A673 (cell line): ENCODE results near the gene CRACR2B. TPM values are rescaled to one million over a fixed set of nuclear protein-coding genes. Genes with fewer than 3 reads are reported as not detected.

Experiments
- BruUV-seq: library from RNA; stranded (reverse); fragments of 400-500 nt; replicated peaks from 2 replicates; lab custom pipeline; 2021; lab: Mats Ljungman, UMichigan
- CTCF ChIA-PET: fragments of 300-600 bp; sonication (Branson Sonifier 250); formaldehyde crosslinking; loops from one replicate; lab custom pipeline; 2022; ENCODE audit warnings: antibody characterized with exemption; lab: Charles Lee
- POLR2A ChIA-PET: fragments of 300-600 bp; sonication (Branson Sonifier 250); formaldehyde crosslinking; loops from one replicate; lab custom pipeline; 2022; ENCODE audit warnings: antibody characterized with exemption; ENCODE audit not compliant: low non-redundant PET; lab: Charles Lee
- DNase-seq: peaks from one replicate; pipeline ENCODE4 v3.0.0-alpha.2; 2015; ENCODE audit warnings: low spot score
- H3K27ac ChIP-seq: fragments of 200-600 bp; sonication (generic); 2 replicates; pipeline ENCODE4 v1.5.1; 2016; ENCODE audit warnings: mixed run types, low read depth, mild to moderate bottlenecking, mixed read lengths, antibody characterized with exemption, low read length; ENCODE audit not compliant: poor library complexity, severe bottlenecking
- H3K27me3 ChIP-seq: fragments of 200-600 bp; sonication (generic); replicated peaks from 2 replicates; pipeline ENCODE4 v1.6.1; 2017; ENCODE audit warnings: mixed run types, low read depth, mild to moderate bottlenecking, mixed read lengths, antibody characterized with exemption, low read length; ENCODE audit not compliant: insufficient read depth, poor library complexity
- H3K36me3 ChIP-seq: fragments of 200-600 bp; sonication (generic); 2 replicates; pipeline ENCODE4 v1.6.1; 2016; ENCODE audit warnings: mixed run types, mild to moderate bottlenecking, mixed read lengths, antibody characterized with exemption, low read length; ENCODE audit not compliant: insufficient read depth, poor library complexity, severe bottlenecking
- H3K4me1 ChIP-seq: fragments of 200-600 bp; sonication (generic); 2 replicates; pipeline ENCODE4 v1.6.1; 2017; ENCODE audit warnings: mixed run types, mild to moderate bottlenecking, mixed read lengths, antibody characterized with exemption, low read length; ENCODE audit not compliant: insufficient read depth, poor library complexity, severe bottlenecking
- H3K4me3 ChIP-seq: fragments of 200-600 bp; sonication (generic); 2 replicates; pipeline ENCODE4 v1.5.1; 2016; ENCODE audit warnings: low read depth, mixed run types, mild to moderate bottlenecking, mixed read lengths, low read length; ENCODE audit not compliant: poor library complexity, severe bottlenecking
- H3K9me3 ChIP-seq: fragments of 200-600 bp; sonication (generic); 2 replicates; pipeline ENCODE4 v1.6.1; 2016; ENCODE audit warnings: mixed run types, low read depth, mild to moderate bottlenecking, mixed read lengths, antibody characterized with exemption, low read length; ENCODE audit not compliant: poor library complexity, severe bottlenecking
- EZH2 ChIP-seq: fragments of 200-600 bp; sonication (generic); IDR thresholded peaks from 2 replicates; pipeline ENCODE4 v1.6.1; 2017; ENCODE audit warnings: borderline replicate concordance, low read depth, mild to moderate bottlenecking, mixed read lengths, antibody characterized with exemption, low read length; ENCODE audit not compliant: poor library complexity, severe bottlenecking
- intact Hi-C: fragments of 100-400 bp; cut with micrococcal nuclease; formaldehyde crosslinking; loops from one replicate; pipeline ENCODE4 v1.10.0; 2022; ENCODE audit not compliant: unreplicated experiment
- total RNA-seq: library from RNA; stranded (reverse); gene quantifications from 2 replicates; pipeline ENCODE4 v1.2.3, GENCODE V29; 2021
- TF ChIP-seq, protein P1 (sequence below): fragments of 300-800, 200-600 bp; sonication (generic); conservative IDR thresholded peaks from 2 replicates; pipeline ENCODE4 v1.5.1; 2017; ENCODE audit warnings: low read depth, mild to moderate bottlenecking, antibody characterized with exemption, low read length, moderate library complexity, mixed read lengths

The CRACR2B gene
- total RNA-seq, 1 experiment from 2014 or later, result 1.1 TPM

DNA sequence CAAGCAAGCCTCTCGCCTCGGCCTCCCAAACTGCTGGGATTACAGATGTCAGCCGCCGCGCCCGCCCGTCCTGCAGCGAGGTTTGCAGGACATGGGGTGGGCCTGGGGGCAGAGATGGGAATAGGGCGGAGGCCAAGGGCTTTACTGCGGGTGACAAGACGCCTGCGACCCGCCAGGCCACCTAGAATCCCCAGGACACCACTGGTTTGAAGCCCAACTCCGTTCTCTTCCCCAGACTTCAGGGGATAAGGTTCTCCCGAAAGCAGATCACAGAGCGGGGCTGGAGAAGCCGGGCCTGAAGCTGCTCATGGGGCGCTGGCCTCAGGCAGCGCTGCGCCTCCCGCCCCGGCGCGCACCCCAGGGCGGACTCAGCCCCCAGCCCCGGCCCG is 14.3 kb downstream of the CRACR2B start:
- no peak for TF ChIP-seq EZH2
- TF ChIP-seq, protein P1, sequence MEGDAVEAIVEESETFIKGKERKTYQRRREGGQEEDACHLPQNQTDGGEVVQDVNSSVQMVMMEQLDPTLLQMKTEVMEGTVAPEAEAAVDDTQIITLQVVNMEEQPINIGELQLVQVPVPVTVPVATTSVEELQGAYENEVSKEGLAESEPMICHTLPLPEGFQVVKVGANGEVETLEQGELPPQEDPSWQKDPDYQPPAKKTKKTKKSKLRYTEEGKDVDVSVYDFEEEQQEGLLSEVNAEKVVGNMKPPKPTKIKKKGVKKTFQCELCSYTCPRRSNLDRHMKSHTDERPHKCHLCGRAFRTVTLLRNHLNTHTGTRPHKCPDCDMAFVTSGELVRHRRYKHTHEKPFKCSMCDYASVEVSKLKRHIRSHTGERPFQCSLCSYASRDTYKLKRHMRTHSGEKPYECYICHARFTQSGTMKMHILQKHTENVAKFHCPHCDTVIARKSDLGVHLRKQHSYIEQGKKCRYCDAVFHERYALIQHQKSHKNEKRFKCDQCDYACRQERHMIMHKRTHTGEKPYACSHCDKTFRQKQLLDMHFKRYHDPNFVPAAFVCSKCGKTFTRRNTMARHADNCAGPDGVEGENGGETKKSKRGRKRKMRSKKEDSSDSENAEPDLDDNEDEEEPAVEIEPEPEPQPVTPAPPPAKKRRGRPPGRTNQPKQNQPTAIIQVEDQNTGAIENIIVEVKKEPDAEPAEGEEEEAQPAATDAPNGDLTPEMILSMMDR, result no peak
- CTCF ChIA-PET, result interaction anchor here (0.6 kb wide), 1 partner anchor 35 kb away, joined by 3 read pairs; no protein-coding TSS in a partner anchor
- POLR2A ChIA-PET, result no interaction called here
- intact Hi-C loops, result no loop called here
- DNase-seq, result no peak
- TSS peak; percentile 61 for BruUV-seq
- no peaks in the 10 kb centered on the region for H3K9me3 ChIP-seq
- H3K36me3 ChIP-seq, result peaks cover 19% of the 10 kb centered on the region
- no peaks in the 10 kb centered on the region for H3K27me3 ChIP-seq
- H3K4me1 ChIP-seq, result peaks cover 13% of the 10 kb centered on the region
- peak overlapping the region; percentile 99 for H3K4me3 ChIP-seq
- peak overlapping the region; percentile 100 for H3K27ac ChIP-seq

DNA sequence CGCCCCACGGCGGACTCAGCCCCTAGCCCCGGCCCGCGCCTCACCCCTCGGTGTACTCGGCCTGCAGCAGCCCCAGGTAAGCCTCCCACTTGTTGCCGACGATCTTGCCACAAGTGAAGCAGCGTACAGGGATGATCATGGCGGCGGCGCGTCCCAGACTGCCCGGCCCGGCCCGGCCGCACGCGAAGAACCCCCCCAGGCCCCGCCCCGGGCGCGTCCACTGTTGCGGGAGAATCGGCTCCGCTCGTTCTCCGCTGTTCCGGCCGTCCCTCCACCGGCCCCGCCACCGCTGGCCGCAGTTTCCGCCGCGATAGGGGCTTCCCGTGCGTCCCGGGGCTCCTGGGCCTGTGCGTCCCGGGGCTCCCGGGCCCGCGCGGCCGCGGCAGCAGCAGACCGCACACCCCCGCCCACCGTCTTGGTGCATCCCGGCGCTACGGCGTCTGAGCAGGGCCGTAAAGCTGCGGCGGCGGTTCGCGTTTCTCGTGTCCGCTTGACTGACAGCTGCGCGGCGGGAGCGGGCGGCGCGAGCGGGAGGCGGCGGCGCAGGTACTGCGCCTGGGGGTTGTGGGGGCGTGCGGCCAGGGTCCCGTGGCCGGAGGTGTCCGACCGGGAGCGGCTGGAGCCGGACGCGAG is 14.8 kb downstream of the CRACR2B start, which contains the start of the genes POLR2L and TSPAN4:
TSS of gene POLR2L (minus strand) at position 160 of the 633 bp plus-strand sequence. CDS start at position 139, 21 bp downstream.
TSS of gene TSPAN4 (plus strand) at position 483 of the 633 bp plus-strand sequence. CDS start 7,453 bp downstream, outside the sequence.
- TF ChIP-seq, protein P1, result no peak
- TF ChIP-seq EZH2, result no peak
- Histone ChIP-seq H3K4me1 (peaks cover 13% of the 10 kb centered on the region), H3K4me3 (peak within 1 kb of the TSS; percentile 99), H3K36me3 (peaks cover 15% of the 10 kb centered on the region), H3K27me3 (no peaks in the 10 kb centered on the region), H3K9me3 (no peaks in the 10 kb centered on the region), H3K27ac (peak within 1 kb of the TSS; percentile 100)
- ChIA-PET POLR2A (interaction anchor here (0.6 kb wide), 1 partner anchor 25 kb away, joined by 6 read pairs; no protein-coding TSS in a partner anchor), CTCF (no interaction called here)
- peak; percentile 92 for DNase-seq
- intact Hi-C loops, result no loop called here
- BruUV-seq, result no TSS peak

DNA sequence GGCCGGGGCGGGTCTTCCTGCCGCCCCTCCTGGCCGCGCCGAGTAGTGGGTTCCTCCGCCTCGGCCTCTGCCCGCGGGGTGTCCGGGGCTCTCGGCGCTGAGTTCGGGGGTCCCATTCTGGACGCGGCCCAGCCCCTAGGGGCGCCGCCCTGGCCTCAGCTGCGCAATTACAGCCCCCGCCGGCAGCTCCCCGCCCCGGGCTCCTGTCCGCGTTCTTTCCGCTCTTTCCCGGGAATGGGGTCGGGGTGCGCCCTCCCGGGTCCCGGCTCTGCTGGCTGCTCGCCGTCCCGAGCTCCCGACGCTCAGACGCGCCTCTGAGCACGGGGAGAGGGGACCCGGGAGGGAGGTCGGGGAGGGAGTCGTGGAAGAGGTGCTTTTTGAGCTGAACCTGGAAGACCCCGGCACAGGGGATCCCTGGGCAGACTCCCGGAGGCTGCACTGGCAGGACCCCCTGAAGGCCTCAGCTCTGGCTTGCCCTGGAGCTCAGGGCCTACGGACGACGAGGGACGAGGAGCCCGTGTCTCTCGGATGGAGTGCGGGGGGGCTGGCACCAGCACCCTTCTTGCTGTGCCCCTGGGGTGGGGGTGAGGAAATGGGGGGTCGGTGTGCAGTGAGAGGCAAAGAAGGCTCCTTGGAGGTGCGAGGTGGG is 15.5 kb downstream of the CRACR2B start:
- Histone ChIP-seq H3K27ac (no peak overlapping the region), H3K36me3 (peaks cover 11% of the 10 kb centered on the region), H3K4me1 (peaks cover 13% of the 10 kb centered on the region), H3K9me3 (no peaks in the 10 kb centered on the region), H3K4me3 (peak overlapping the region; percentile 99), H3K27me3 (no peaks in the 10 kb centered on the region)
- TF ChIP-seq EZH2, result no peak
- TF ChIP-seq, protein P1, result no peak
- no TSS peak for BruUV-seq
- no peak for DNase-seq
- POLR2A ChIA-PET, result interaction anchor here (0.6 kb wide), 2 partner anchors 24 to 51 kb away, joined by 6 to 20 read pairs; no protein-coding TSS in a partner anchor
- intact Hi-C loops, result no loop called here
- CTCF ChIA-PET, result no interaction called here
